ENCODE results near the gene UBFD1.
"Not testable (repeated sequence)": the region's sequence is repeated elsewhere in the genome, so short reads cannot be mapped to it uniquely, and the experiment has no call there.

UBFD1 gene

DNA sequence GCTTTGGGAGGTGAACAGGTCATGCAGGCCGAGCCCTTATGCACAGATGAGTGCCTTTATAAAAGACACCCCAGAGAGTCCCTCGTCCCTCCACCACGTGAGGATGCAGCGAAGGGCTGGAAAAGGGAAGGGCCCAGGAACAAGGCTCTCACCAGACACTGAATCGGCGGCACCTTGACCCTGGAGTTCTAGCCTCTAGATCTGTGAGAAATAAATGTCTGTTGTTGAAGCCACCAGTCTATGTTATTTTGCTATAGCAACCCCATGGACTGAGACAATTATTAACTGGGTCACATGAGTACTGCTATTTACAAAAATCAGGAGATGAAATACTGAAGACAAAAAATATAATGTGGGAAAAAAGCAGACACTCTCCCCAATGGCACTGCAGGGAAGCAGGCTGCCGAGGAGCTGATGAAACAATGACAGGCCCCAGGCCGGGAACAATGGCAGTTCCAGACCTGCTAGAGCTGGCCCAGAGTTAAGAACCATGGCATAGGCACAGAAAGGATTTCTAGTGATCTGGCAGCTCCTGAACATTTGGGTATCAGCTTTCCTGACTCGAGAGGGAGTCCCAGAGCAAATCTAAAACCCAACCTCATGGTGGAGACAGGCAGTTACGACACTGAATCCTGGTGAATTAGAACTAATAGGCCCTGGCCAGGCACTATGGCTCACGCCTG, 29.4 kb upstream of the UBFD1 start:
- DNase-seq (ENCODE audit: low spot score) = no peak

DNA sequence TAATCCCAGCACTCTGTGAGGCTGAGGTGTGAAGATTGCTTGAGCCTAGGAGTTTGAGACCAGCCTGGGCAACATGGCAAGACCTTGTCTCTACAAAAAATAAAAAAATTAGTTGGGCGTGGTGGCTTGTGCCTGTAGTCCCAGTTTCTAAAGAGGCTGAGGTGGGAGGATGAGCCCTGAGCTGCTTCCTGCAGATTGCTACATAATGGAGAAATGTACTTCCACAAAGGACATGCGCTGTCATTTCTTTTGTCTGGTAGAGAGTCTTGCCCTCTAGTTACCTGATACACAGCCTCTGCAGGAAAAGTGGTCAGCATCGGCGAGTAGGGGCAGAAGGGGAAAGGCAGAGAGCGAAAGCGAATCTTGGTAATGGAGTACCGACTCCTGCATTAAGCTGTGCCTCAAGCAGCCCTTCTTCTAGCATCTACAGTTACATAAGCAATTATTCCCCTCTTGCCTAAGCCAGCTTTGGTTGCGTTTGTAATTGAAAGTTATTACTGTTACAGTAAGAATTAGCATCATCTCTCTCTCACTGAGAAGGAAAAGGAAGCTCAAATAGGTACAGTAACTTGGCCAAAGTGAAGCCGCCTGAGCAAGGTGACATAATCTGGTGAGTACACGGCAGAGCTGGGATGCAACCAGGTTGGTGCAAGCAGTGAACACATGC, 28.8 kb upstream of the UBFD1 start:
- no peak for DNase-seq (ENCODE audit: low spot score)

DNA sequence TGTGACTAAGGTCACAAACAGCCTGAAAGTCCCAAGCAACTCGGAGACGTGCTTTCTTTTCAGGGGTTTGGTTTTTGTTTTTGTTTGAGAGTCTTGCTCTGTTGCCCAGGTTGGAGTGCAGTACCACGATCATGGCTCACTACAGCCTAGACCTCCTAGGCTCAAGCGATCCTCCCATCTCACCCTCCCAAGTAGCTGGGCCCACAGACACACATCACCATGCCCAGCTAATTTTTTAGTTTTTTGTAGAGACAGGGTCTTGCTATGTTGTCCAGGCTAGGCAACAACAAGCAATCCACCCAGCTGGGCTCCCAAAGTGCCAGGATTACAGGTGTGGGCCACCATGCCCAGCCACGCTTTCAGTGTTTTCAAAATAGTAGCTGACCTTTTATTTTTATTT, 27.5 kb upstream of the UBFD1 start:
- no peak for DNase-seq (ENCODE audit: low spot score)

DNA sequence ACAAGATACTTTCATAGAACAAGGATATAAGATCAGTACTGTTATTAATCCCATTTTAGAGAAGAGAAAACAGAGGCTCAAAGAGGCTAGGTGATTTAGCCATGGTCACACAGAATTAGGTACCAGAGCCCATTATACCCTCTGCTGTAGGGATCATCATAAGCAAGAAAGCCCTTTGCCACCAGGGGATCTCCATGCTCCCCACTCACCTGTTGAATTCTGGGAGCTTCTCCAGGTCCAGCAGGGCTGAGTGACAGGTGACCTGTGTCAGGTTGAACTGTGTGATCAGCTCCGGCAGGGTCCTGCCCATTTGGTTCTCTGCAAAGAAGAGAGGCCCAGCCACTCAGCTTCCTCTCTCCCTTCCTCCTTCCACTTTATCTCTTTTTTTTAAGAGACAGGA, 25.1 kb upstream of the UBFD1 start:
- no peak for DNase-seq (ENCODE audit: low spot score)

DNA sequence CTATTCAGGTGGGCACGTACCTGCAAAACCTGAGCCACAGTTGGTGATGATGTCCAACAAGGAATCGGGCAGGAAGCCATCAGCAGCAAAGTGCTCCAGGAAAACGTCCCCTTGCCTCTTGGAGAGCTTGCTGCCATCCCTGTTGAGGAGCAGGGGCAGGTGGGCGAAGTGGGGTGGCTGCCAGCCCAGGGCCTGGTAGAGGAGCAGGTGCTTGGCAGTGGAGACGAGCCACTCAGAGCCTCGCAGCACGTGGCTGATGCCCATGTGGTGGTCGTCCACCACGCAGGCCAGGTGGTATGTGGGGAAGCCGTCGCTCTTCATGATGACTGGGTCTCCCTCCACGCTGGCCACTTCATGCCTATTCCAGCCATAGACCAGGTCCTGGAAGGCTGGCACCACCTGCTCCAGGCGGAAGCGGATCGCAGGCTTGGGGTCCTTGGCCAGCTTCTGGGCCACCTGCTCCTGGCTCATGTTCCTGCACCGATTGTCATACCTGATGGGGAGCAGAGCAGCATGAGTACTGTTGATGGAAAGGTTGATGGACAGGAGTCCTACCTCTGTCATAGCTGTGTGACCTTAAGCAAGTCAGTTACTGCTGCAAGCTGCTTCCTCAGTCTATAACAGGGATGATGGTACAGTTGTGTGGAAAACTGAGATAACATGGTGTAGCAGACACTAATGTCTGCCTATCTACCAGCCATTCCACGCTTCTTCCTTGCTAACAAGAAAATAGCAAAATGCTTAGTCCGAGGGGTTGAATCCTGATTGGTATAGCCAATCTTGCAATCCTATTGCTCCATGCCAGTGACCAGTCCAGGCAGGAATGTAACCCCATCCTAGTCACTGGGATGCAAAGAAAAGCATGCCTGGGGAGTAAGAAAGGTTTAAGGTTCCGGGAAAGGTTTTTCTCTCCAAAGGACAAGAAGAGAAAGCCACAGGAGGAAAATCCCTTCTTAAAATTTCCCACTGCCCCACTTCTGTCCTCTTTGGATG, 22.4 kb upstream of the UBFD1 start:
- DNase-seq (ENCODE audit: low spot score) = no peak

DNA sequence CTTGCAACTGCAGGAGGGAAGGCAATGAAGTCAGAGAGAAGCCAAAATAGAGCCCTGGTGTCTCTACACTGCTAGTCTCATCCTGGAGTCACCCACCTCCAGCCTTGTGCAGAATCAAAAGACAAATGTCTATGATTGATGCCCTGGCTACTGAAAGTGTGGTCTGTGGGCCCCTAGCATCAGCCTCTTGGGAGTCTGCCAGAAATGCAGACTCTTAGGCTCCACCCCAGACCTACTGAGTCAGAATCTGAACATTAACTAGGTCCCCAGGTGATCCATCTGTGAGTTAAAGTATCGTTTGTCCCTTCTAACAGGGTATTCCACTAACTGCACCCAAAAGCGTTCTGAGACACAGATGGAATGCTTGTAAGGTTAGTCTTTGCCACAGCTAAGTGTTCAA, 21.6 kb upstream of the UBFD1 start:
- no peak for DNase-seq (ENCODE audit: low spot score)

DNA sequence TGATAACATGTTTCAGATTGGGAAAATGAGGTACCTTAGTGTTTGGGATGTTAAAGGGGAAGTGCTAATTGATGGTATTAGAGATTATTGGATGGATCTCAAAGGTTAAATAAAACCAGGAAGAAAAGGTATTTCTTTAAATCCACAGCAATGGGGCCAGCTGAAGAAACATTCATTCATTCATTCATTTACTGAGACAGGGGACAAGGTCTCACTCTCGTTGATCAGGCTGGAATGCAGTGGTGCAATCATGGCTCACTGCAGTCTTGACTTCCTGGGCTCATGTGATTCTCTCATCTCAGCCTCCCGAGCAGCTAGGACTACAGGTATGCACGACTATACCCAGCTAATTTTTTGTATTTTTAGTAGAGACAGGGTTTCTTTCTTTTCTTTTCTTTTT, 20.1 kb upstream of the UBFD1 start:
- DNase-seq (ENCODE audit: low spot score) = no peak

DNA sequence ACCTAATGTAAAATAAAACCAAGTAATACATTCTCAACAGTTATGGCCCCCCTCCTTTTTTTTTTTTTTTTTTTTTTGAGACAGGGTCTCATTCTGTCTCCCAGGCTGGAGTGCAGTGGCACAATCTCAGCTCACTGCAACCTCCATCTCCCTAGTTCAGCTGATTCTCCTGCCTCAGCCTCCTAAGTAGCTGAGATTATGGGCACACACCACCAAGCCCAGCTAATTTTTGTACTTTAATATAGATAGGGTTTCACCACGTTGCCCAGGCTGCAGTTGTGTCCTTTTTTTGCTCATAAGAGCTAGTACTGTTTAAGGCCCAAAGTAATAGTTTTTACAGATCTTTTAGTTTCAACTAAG, 18.6 kb upstream of the UBFD1 start:
- no peak for DNase-seq (ENCODE audit: low spot score)

DNA sequence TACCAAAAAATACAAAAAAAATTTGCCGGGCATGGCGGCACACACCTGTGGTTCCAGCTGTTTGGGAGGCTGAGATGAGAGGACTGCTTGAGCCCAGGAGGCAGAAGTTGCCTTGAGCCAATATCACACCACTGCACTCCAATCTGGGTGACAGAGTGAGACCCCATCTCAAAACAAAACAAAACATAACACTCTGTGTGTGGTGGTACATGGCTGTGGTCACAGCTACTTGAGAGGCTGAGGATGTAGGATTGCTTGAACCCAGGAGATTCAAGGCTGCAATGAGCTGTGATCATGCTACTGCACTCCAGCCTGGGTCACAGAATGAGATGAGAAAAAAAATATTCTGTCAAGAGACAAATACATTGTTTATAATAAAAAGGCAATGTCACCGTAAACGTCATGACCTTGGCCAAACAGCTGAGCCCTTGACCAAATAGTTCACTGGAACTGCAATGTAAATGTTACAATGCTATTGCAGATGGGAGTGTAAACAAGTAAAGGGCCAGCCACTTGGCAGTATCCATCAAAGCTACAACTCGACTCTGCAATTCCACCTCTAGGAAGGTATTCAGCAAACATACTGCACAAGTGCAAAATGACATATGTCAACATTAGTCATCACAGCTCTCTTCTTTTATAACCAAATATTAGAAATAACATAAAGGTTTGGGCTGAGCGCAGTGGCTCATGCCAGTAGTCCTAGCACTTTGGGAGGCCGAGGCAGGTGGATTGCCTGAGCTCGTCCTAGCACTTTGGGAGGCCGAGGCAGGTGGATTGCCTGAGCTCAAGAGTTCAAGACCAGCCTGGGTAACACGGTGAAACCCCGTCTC, 17.3 kb upstream of the UBFD1 start:
- DNase-seq (ENCODE audit: low spot score) = no peak

DNA sequence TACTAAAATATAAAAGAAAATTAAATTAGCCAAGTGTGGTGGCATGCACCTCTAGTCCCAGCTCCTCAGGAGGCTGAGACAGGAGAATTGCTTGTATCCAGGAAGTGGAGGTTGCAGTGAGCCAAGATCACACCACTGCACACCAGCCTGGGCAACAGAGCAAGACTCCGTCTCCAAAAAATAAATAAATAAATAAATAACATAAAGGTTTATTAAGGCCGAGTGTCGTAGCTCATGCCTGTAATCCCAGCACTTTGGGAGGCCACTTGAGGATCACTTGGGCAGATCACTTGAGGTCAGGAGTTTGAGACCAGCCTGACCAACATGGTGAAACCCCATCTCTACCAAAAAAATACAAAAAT, 16.7 kb upstream of the UBFD1 start:
- DNase-seq (ENCODE audit: low spot score) = not testable (repeated sequence)

DNA sequence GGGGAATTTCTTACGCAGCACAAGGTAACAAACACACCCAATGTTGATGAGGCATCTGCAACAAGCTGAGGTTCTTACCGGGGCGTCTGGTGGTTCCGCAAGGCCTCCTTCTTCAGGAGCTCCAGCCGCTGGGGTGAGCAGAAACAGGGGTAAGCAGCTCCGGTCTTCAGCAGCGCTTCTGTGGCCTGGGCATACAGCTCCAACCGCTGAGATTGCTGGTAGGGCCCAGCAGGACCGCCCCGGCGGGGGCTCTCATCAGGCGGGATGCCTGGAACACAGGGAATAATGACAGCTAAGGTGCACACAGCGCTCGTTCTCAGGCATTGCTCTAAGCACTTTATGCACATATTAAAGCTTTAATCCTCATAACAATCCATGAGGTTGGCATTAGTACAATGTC, 13.1 kb upstream of the UBFD1 start:
- DNase-seq (ENCODE audit: low spot score) = no peak

DNA sequence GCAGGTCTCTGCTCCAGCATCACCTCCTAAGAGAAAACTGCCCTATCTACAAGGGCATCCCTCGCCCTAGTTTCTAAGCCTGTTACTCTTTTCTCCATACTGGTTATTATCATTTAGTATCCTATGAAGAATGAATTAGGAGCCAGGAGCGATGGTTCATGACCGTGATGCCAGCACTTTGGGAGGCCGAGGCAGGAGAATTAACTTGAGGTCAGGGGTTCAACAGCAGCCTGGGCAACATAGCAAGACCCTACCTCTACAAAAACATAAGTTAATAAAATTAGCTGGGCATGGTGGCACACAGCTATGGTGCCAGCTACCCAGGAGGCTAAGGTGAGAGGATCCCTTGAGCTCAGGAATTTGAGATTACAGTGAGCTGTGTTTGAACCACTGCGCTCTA, 7.6 kb upstream of the UBFD1 start:
- DNase-seq (ENCODE audit: low spot score) = no peak

DNA sequence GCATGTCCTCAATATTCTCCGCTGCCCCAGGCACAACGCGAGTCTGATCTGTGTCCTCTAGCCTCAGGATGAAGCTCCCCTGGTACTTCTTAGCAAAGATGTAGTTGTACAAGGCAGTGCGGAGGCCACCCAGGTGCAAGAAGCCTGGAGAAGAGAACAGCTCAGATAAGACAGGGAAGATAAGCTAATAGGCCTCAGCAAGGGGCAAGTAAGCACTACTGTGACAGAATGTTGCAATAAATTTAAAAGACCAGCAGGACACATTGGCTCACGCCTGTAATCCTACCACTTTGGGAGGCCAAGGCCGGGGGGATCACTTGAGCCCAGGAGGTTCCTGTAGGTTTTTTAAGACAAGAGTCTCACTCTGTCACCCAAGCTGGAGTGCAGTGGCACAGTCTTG, 5.4 kb upstream of the UBFD1 start:
- DNase-seq (ENCODE audit: low spot score) = no peak

DNA sequence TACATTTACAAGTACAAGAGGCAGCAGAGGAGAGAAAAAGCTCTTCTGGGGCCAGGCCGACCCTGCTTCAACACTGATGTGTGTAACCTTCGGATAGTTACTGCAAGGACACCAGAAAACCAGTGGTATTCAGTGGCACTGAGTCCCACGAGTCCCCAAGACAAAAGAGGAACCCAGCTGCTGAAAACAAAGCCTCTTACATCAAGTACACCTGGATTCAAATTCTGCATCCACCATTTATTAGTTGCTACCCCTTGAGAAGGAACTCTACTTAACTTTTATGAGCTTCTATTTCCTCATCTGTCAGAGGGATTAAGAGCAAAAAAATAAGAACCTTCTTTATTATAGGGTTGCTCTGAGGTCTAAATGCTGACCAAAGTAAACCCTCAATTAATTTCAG, 3.0 kb upstream of the UBFD1 start:
- DNase-seq (ENCODE audit: low spot score) = no peak

DNA sequence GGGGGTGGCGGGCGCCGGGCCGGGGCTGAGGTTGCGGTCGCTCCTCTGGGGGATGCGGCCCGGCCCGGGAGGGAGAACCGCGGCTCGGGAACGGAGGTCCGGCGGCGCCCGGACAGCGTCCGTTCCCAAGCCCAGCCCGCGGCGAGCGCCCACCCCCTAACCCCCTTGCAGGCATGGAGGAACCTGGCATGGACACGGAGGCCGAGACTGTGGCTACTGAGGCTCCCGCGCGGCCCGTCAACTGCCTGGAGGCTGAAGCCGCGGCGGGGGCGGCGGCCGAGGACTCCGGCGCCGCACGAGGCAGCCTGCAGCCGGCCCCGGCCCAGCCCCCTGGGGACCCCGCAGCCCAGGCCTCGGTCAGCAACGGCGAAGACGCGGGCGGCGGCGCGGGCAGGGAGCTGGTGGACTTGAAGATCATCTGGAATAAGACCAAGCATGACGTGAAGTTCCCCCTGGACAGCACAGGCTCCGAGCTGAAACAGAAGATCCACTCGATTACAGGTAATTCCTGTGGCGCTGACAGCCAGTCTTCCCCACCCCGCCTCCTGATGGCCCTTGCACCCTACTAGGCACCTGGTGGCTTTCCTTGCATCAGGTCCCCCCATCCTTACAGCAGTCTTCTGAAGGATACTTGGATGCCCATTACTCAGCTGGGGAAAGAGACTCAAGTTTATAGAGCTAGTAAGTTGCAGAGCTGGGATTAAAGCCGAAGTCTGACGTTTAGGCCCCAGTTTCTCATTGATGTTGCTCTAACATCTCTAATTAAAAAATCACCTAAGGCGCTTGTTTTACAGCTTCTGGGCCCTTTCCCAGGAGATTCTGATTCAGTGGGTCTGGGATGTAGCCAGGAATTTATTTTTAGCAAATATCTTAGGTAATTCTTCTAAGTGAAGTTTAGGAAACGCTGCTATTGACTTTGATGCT, 514 bp downstream of the UBFD1 start:
- no peak for DNase-seq (ENCODE audit: low spot score)

DNA sequence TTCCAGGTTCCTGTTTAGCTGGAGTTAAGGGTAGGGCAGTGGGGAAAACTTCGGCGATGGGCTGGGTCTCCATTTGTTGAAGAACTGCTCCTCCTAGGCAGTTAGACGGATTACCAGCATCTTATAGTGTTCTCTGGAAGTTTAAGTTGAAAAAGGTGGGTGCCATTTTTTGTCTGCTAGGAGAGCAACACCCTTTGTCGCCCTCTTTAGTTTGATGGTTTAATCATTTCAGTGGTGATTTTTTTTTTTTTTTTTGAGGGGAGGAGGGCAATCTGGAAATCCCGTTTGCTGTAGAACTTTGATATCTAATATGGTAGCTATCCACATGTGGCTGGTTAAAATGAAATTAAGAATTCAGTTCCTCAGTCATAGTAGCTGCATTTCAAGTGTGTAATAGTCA, 4.1 kb downstream of the UBFD1 start:
- DNase-seq (ENCODE audit: low spot score) = no peak

DNA sequence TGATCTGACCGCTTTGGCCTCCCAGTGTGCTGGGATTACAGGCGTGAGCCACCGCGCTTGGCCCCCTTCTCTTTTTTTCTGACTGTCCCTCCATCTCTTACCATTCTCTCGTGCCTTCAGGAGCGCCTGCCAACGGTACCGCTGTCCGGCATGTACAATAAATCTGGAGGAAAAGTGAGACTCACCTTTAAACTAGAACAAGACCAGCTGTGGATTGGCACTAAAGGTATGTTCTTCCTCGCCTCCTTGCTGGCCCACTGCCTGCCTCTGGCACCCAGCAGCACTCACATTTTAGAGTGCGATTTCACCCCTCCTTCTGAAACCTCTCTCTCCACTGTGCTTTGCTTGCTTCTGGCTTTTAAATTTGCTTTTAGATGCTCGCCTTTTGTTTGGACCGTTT, 5.0 kb downstream of the UBFD1 start:
- no peak for DNase-seq (ENCODE audit: low spot score)

DNA sequence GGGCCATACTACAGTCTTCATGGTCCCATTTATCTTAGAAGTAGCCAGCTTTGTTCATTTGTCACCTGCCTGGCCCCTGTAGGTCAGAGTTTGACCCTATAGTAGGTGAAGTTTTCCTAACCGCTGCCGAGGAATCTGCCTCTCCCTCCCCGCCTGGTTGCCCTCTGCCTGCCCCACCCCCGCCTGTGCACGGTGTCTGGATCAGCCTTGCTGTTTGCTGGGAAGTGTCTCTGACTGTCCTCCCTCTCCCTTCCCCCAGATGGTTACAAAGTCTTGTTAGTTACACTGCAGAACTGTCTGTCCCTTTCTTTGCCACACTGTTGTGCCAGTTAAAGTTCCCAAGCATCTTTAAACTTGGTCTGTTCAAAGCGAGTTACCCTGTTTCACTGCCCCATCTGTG, 5.7 kb downstream of the UBFD1 start:
- no peak for DNase-seq (ENCODE audit: low spot score)

DNA sequence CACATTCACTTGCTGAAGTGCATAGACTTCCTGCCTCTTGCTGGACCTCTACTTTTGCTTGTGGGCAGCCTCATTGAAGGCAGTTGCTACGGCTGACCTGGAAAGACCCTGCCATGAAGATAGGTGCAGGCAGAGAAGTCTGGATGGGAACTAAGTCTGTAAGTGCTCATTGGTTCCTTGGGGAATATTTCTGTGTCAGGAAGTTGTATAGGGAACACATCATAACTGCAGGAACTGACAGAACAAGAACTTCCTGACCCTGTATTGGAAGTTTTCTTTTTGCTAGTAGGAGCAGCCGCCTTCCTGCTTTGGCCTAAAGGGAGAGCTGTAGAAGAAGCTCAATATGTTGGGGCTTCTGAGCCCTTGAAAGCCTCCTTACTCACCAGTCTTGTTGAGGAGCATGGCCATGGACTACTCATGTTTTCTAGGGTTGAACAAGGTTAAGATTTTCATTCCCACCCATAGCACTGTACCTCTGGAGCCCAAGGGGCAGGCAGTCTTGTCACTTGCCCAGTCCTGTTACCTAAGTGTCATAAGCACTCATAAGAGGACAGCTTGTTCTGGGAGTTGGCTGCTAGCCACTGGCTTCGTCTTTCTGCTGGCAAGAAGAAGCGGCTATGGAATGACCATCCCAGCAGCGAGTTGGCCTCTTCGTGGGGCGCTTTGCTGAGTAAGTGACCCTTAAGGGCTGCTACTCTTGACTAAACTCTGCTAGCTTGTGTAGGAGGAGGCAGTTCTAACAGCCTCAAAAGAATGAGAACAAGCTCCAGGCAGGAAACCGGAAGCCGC, 7.2 kb downstream of the UBFD1 start:
- no peak for DNase-seq (ENCODE audit: low spot score)

DNA sequence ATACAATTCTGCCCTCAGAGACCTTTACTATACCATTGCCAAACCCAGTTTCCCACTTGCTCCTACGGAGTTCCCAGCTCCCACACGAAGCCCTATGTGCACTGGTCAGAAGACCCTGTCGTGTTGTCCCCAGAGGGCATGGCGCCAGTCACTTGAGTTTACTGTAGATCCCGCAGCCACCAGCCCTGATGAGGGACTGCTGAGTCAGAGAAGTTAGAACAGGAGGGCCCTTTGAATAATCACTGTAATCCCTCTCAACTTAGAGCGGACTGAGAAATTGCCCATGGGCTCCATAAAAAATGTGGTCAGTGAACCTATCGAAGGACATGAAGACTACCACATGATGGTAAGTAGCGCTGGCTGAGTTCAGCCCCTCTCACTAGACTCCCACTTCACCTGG, 9.2 kb downstream of the UBFD1 start:
- DNase-seq (ENCODE audit: low spot score) = no peak
